CD4-positive, alpha-beta T cell (primary cell): ENCODE data around the gene GSG1L. TPM values are rescaled to one million over a fixed set of nuclear protein-coding genes. Genes with fewer than 3 reads are reported as not detected.

Experiments used
- ATAC-seq: fragments of 200-7000 bp; cut with Tn5 transposase; one replicate; pipeline ENCODE4 v1.10.0; 2022; ENCODE audit warnings: mild to moderate bottlenecking; ENCODE audit not compliant: poor library complexity
- CTCF ChIA-PET: fragments of 350-600 bp; sonication (Branson Sonifier 250); formaldehyde crosslinking; loops from one replicate; lab custom pipeline; 2021; ENCODE audit warnings: antibody characterized with exemption, inconsistent platforms; lab: Charles Lee
- POLR2A ChIA-PET: fragments of 350-600 bp; sonication (Branson Sonifier 250); formaldehyde crosslinking; loops from one replicate; lab custom pipeline; 2021; ENCODE audit warnings: antibody characterized with exemption, inconsistent platforms; lab: Charles Lee
- DNase-seq, 14 experiments: peaks; one replicate each; pipeline ENCODE4 v3.0.0-alpha.2; 2013 to 2020; ENCODE audit warnings: mixed read lengths in 2 of 14
- H3K27ac ChIP-seq, 2 donors: one replicate each; pipeline versions ENCODE4 v1.5.1 to v1.7.0; 2013; ENCODE audit warnings: low read length in 2 of 2, low read depth in 1 of 2, mild to moderate bottlenecking in 1 of 2
- H3K27me3 ChIP-seq, 2 experiments: 1 replicate in 1 of 2; 2 replicates in 1 of 2; pipeline versions ENCODE4 v1.6.1 to v1.7.0; 2013; ENCODE audit warnings: low read length in 2 of 2, control low read depth in 1 of 2, mild to moderate bottlenecking in 1 of 2, moderate library complexity in 1 of 2; ENCODE audit not compliant: insufficient read depth in 2 of 2, control insufficient read depth in 1 of 2
- H3K36me3 ChIP-seq: one replicate; pipeline ENCODE4 v1.6.1; 2013; ENCODE audit warnings: low read length, control low read depth; ENCODE audit not compliant: insufficient read depth
- H3K4me1 ChIP-seq: one replicate; pipeline ENCODE4 v1.6.1; 2013; ENCODE audit warnings: low read length, control low read depth; ENCODE audit not compliant: insufficient read depth
- H3K4me3 ChIP-seq: one replicate; pipeline ENCODE4 v1.5.1; 2013; ENCODE audit warnings: mild to moderate bottlenecking, low read length, moderate library complexity
- H3K9me3 ChIP-seq, 2 experiments: 1 replicate in 1 of 2; 2 replicates in 1 of 2; pipeline versions ENCODE4 v1.6.1 to v1.7.0; 2013; ENCODE audit warnings: low read length in 2 of 2, mild to moderate bottlenecking in 2 of 2, control low read depth in 1 of 2, moderate library complexity in 1 of 2; ENCODE audit not compliant: control insufficient read depth in 1 of 2, insufficient read depth in 1 of 2
- H3K27ac Mint-ChIP-seq: one replicate; pipeline ENCODE4 v1.8.0; 2020; ENCODE audit warnings: mixed read lengths
- H3K27me3 Mint-ChIP-seq: one replicate; pipeline ENCODE4 v1.8.0; 2021; ENCODE audit warnings: mixed read lengths
- H3K36me3 Mint-ChIP-seq: one replicate; pipeline ENCODE4 v1.8.0; 2021; ENCODE audit warnings: low read depth, mixed read lengths
- H3K4me1 Mint-ChIP-seq: one replicate; pipeline ENCODE4 v1.8.0; 2021; ENCODE audit warnings: low read depth, mixed read lengths
- H3K4me3 Mint-ChIP-seq: one replicate; pipeline ENCODE4 v1.8.0; 2020; ENCODE audit warnings: mild to moderate bottlenecking, mixed read lengths
- H3K9me3 Mint-ChIP-seq: one replicate; pipeline ENCODE4 v1.8.0; 2020; ENCODE audit warnings: mixed read lengths
- CTCF ChIP-seq: fragments of 200-600 bp; IDR thresholded peaks from one replicate; pipeline ENCODE4 v1.8.0; 2022; ENCODE audit warnings: antibody characterized with exemption, mild to moderate bottlenecking
- intact Hi-C, 2 experiments: fragments of 100-400 bp; cut with DNase I in 1 of 2; cut with micrococcal nuclease in 1 of 2; formaldehyde crosslinking; loops; one replicate each; pipeline versions ENCODE4 v1.15.1 to v1.9.0; 2023 to 2025; cut with DNase I, micrococcal nuclease
- total RNA-seq, 174 experiments: library from RNA in 2 of 174; stranded (reverse) in 2 of 174; gene quantifications; one replicate each; pipeline ENCODE4 v1.2.3 and lab custom pipeline; 2021 to 2026

The GSG1L gene
- total RNA-seq, 2 experiments from 2014 or later = not detected

DNA sequence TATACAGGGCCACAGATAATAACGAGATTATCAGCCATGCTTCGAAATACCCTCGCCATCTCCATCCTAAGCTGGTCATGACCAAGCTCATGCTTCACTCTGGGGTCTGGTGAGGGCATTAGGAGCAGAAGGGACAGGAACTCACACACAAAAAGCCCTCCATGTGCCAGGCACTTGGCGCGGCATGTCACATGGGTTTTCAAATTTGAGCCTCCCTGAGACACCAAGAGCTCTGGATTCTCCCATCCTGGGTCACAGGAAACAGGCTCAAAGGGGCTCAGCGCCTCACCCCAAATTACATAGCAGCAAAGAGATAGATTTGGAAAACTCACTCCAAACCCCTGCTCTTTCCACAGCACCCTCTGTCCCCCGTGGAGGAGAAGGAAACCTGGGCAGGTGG, 239.5 kb downstream of the GSG1L start:
- no peaks in the 10 kb centered on the region for H3K9me3 ChIP-seq
- intact Hi-C loops = no loop called here
- no peak overlapping the region for H3K27ac Mint-ChIP-seq
- ATAC-seq (no peak), DNase-seq (no peak)
- no peak for TF ChIP-seq CTCF
- ChIA-PET CTCF (no interaction called here), POLR2A (no interaction called here)
- H3K27ac ChIP-seq = no peak overlapping the region
- peaks cover 22% of the 10 kb centered on the region for H3K27me3 Mint-ChIP-seq
- no peak overlapping the region for H3K4me3 Mint-ChIP-seq
- H3K4me3 ChIP-seq = no peak overlapping the region
- H3K36me3 Mint-ChIP-seq = no peaks in the 10 kb centered on the region
- H3K4me1 ChIP-seq = no peaks in the 10 kb centered on the region
- no peaks in the 10 kb centered on the region for H3K27me3 ChIP-seq
- no peaks in the 10 kb centered on the region for H3K4me1 Mint-ChIP-seq
- H3K36me3 ChIP-seq = no peaks in the 10 kb centered on the region
- no peaks in the 10 kb centered on the region for H3K9me3 Mint-ChIP-seq

DNA sequence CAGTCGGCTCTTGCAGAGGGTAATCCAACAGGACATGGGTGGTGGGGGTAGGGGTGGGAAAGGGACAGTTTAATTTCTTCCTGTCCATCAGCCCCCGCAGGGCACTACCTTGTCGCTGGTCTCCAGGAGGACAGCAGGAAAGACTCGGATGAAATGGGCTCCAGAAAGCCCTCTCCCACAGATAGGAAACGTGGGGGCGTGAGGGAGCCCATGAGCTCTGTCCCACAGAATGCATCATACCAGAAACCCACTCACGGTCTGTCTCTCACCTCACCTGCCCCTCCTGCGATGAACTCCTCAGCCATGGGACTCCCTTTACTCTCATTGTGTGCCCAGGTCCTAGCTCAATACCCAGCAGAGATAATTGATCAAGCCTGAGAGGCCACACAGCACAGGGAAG, 240.1 kb downstream of the GSG1L start:
- POLR2A ChIA-PET = no interaction called here
- TF ChIP-seq CTCF = no peak
- H3K27me3 Mint-ChIP-seq = peaks cover 23% of the 10 kb centered on the region

GRCh38 chr16:27822996-27823395, 240.5 kb downstream of the GSG1L start:
- Histone ChIP-seq H3K9me3 (no peaks in the 10 kb centered on the region), H3K27me3 (no peaks in the 10 kb centered on the region), H3K4me1 (no peaks in the 10 kb centered on the region), H3K36me3 (no peaks in the 10 kb centered on the region), H3K27ac (no peak overlapping the region), H3K4me3 (no peak overlapping the region)
- intact Hi-C loops = no loop called here
- TF ChIP-seq CTCF = no peak
- Mint-ChIP-seq H3K36me3 (no peaks in the 10 kb centered on the region), H3K27ac (no peak overlapping the region), H3K9me3 (no peaks in the 10 kb centered on the region), H3K4me1 (no peaks in the 10 kb centered on the region), H3K4me3 (no peak overlapping the region), H3K27me3 (peaks cover 28% of the 10 kb centered on the region)
- no peak for DNase-seq
- POLR2A ChIA-PET = no interaction called here
- ATAC-seq = no peak
- CTCF ChIA-PET = no interaction called here

More for the DNA sequence above, 240.1 kb downstream of the GSG1L start:
- Histone ChIP-seq H3K4me1 (no peaks in the 10 kb centered on the region), H3K4me3 (no peak overlapping the region), H3K27ac (no peak overlapping the region), H3K36me3 (no peaks in the 10 kb centered on the region), H3K9me3 (no peaks in the 10 kb centered on the region), H3K27me3 (no peaks in the 10 kb centered on the region)
- no peak for ATAC-seq
- intact Hi-C loops = no loop called here
- Mint-ChIP-seq H3K27ac (no peak overlapping the region), H3K36me3 (no peaks in the 10 kb centered on the region), H3K9me3 (no peaks in the 10 kb centered on the region), H3K4me3 (no peak overlapping the region), H3K4me1 (no peaks in the 10 kb centered on the region)
- no peak for DNase-seq
- CTCF ChIA-PET = no interaction called here
